Measurements from ENCODE around the gene BICC1. TPM values are rescaled to one million over a fixed set of nuclear protein-coding genes. Genes with fewer than 3 reads are reported as not detected.

The BICC1 gene
- total RNA-seq, 1 experiment from 2014 or later: not detected

GRCh38 chr10:58758321-58758720 is 245.6 kb downstream of the BICC1 start:
- H3K4me2 ChIP-seq (ENCODE audit: low read length): no peak overlapping the region

DNA sequence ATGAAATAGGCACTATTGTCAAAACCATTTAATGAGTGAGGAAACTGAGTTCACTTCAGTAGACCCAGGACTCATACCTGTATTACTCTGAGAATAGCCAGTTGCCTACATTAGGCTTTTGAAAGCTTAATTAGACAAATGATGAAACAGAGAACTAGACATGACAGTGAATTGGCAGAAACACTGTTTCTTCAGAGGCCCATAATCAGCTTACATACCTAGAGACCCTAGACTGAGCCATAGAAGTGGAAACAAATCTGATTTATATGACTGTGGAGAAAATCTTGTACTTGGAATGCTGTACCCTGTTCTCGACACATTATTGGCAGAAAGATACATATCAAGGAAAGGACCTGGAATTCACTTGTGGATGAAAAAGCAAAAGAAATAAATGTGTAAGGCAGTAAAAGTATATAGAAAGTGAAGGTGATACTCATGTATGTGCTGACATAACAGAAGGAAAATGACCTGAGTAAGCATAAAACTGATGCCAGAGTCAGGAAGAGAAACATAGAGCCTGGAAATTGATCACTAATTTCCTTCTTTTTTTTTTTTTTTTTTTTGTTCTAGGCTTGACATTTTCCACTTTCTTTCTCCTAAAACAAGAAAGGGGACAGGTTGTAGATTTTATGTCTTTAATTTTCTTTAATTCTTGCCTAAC is 251.5 kb downstream of the BICC1 start:
- TF ChIP-seq RAD21 (IDR thresholded peaks at IDR 0.05; ENCODE audit: low read depth) (no peak), ZNF274 (IDR thresholded peaks at IDR 0.05; ENCODE audit: low read depth, low read length) (no peak), FOSL1 (IDR thresholded peaks at IDR 0.05; ENCODE audit: low read depth) (no peak), ELF1 (IDR thresholded peaks at IDR 0.05; ENCODE audit: borderline replicate concordance, low read depth) (no peak), POLR2AphosphoS5 (IDR thresholded peaks at IDR 0.05; ENCODE audit: low read depth, low read length) (no peak), SIN3A (IDR thresholded peaks at IDR 0.05; ENCODE audit: low read depth) (no peak), YY1 (IDR thresholded peaks at IDR 0.05; ENCODE audit: extremely low read depth, insufficient replicate concordance, low read depth, low read length) (no peak), CEBPB (IDR thresholded peaks at IDR 0.05; ENCODE audit: low read depth) (no peak)
- TF ChIP-seq, protein P1, sequence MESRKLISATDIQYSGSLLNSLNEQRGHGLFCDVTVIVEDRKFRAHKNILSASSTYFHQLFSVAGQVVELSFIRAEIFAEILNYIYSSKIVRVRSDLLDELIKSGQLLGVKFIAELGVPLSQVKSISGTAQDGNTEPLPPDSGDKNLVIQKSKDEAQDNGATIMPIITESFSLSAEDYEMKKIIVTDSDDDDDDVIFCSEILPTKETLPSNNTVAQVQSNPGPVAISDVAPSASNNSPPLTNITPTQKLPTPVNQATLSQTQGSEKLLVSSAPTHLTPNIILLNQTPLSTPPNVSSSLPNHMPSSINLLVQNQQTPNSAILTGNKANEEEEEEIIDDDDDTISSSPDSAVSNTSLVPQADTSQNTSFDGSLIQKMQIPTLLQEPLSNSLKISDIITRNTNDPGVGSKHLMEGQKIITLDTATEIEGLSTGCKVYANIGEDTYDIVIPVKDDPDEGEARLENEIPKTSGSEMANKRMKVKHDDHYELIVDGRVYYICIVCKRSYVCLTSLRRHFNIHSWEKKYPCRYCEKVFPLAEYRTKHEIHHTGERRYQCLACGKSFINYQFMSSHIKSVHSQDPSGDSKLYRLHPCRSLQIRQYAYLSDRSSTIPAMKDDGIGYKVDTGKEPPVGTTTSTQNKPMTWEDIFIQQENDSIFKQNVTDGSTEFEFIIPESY (IDR thresholded peaks at IDR 0.05; ENCODE audit: extremely low read depth, insufficient replicate concordance, low read length): no peak
- no TSS peak for BruUV-seq (replicated peaks)
- H2AFZ ChIP-seq (ENCODE audit: low read depth, low read length, poor library complexity, severe bottlenecking): no peak overlapping the region
- ChIA-PET CTCF (no interaction called here), POLR2A (no interaction called here), RAD21 (ENCODE audit: low non-redundant PET in 1 of 2, low total read pairs in 2 of 2, uncharacterized antibody in 2 of 2, unreplicated experiment in 2 of 2) (no interaction called here)
- no peak overlapping the region for H3K4me3 ChIP-seq (replicated peaks in 1 of 2; ENCODE audit: low read depth in 1 of 2, low read length in 2 of 2)
- no peaks in the 10 kb centered on the region for H3K4me1 ChIP-seq (ENCODE audit: control insufficient read depth in 1 of 2, insufficient read depth in 2 of 2, low read length in 2 of 2)
- no peak overlapping the region for H3K9ac ChIP-seq (ENCODE audit: low read length)
- H3K36me3 ChIP-seq (ENCODE audit: control insufficient read depth in 1 of 2, insufficient read depth in 2 of 2, low read length in 2 of 2): no peaks in the 10 kb centered on the region
- DNase-seq (ENCODE audit: low read depth, low spot score) (no peak), ATAC-seq (no peak)
- H3K79me2 ChIP-seq (ENCODE audit: insufficient read depth, low read length): no peaks in the 10 kb centered on the region
- intact Hi-C loops (cut with micrococcal nuclease): no loop called here
- no peaks in the 10 kb centered on the region for H3K9me2 ChIP-seq (ENCODE audit: insufficient read depth)
- H4K20me1 ChIP-seq (ENCODE audit: insufficient read depth): no peaks in the 10 kb centered on the region
- H3K9me3 ChIP-seq (ENCODE audit: control insufficient read depth in 1 of 2, insufficient read depth in 1 of 2, low read depth in 1 of 2, low read length in 2 of 2): no peaks in the 10 kb centered on the region
- H3K4me2 ChIP-seq (ENCODE audit: low read length): no peak overlapping the region
- H3K27me3 ChIP-seq (ENCODE audit: insufficient read depth, low read length): no peaks in the 10 kb centered on the region
- H3K27ac ChIP-seq (ENCODE audit: low read depth, low read length): no peak overlapping the region

More at GRCh38 chr10:58758321-58758720, 245.6 kb downstream of the BICC1 start:
- Histone ChIP-seq H3K4me3 (replicated peaks in 1 of 2; ENCODE audit: low read depth in 1 of 2, low read length in 2 of 2) (no peak overlapping the region), H4K20me1 (ENCODE audit: insufficient read depth) (no peaks in the 10 kb centered on the region), H3K27ac (ENCODE audit: low read depth, low read length) (no peak overlapping the region), H3K9me2 (ENCODE audit: insufficient read depth) (no peaks in the 10 kb centered on the region), H3K4me1 (ENCODE audit: control insufficient read depth in 1 of 2, insufficient read depth in 2 of 2, low read length in 2 of 2) (no peaks in the 10 kb centered on the region), H3K9me3 (ENCODE audit: control insufficient read depth in 1 of 2, insufficient read depth in 1 of 2, low read depth in 1 of 2, low read length in 2 of 2) (no peaks in the 10 kb centered on the region), H3K27me3 (ENCODE audit: insufficient read depth, low read length) (peaks cover 19% of the 10 kb centered on the region), H3K79me2 (ENCODE audit: insufficient read depth, low read length) (no peaks in the 10 kb centered on the region), H3K36me3 (ENCODE audit: control insufficient read depth in 1 of 2, insufficient read depth in 2 of 2, low read length in 2 of 2) (no peaks in the 10 kb centered on the region), H3K9ac (ENCODE audit: low read length) (no peak overlapping the region), H2AFZ (ENCODE audit: low read depth, low read length, poor library complexity, severe bottlenecking) (no peak overlapping the region)
- TF ChIP-seq EGR1 (IDR thresholded peaks at IDR 0.05; ENCODE audit: low read depth): no peak
- ATAC-seq (no peak), DNase-seq (ENCODE audit: low read depth, low spot score) (no peak)
- no TSS peak for BruUV-seq (replicated peaks)
- ChIA-PET CTCF (no interaction called here), POLR2A (no interaction called here), RAD21 (ENCODE audit: low non-redundant PET in 1 of 2, low total read pairs in 2 of 2, uncharacterized antibody in 2 of 2, unreplicated experiment in 2 of 2) (no interaction called here)
- intact Hi-C loops (cut with micrococcal nuclease): no loop called here
